Esophagus squamous epithelium (tissue), 5 donors: ENCODE results near the gene SLC6A17. TPM values are rescaled to one million over a fixed set of nuclear protein-coding genes. Genes with fewer than 3 reads are reported as not detected.
A peak's percentile ranks its signal among the peaks of the same experiment; 100 is the strongest.

Experiments used
- DNase-seq: peaks from one replicate; lab custom pipeline; 2025; lab: John Stamatoyannopoulos, UW
- H3K27ac ChIP-seq, 4 donors: fragments of 200-600 bp; sonication (generic); one replicate each; pipeline ENCODE4 v1.5.1; 2016 to 2019; ENCODE audit warnings: mild to moderate bottlenecking in 1 of 4
- H3K27me3 ChIP-seq, 4 donors: fragments of 200-600 bp; sonication (generic); 1 replicate in 3 of 4; 2 replicates in 1 of 4; pipeline versions ENCODE4 v1.5.1 to v1.6.0; 2017 to 2021; ENCODE audit warnings: antibody characterized with exemption in 1 of 4
- H3K36me3 ChIP-seq, 3 donors: fragments of 200-600 bp; sonication (generic); one replicate each; pipeline ENCODE4 v1.5.1; 2016 to 2019
- H3K4me1 ChIP-seq, 3 donors: fragments of 200-600 bp; sonication (generic); one replicate each; pipeline ENCODE4 v1.5.1; 2017 to 2019
- H3K4me3 ChIP-seq, 4 donors: fragments of 200-600 bp; sonication (generic); 1 replicate in 3 of 4; 2 replicates in 1 of 4; pipeline ENCODE4 v1.5.1; 2016 to 2019; ENCODE audit warnings: mild to moderate bottlenecking in 2 of 4, moderate library complexity in 1 of 4
- H3K9me3 ChIP-seq, 3 donors: fragments of 200-600 bp; sonication (generic); one replicate each; pipeline ENCODE4 v1.5.1; 2016 to 2019
- POLR2A ChIP-seq, 4 donors: fragments of 450-650 bp; IDR thresholded peaks; one replicate each; pipeline ENCODE4 v1.6.1; 2017; ENCODE audit warnings: antibody characterized with exemption in 4 of 4, mild to moderate bottlenecking in 4 of 4, moderate library complexity in 3 of 4
- WGBS, 2 donors: methylation state at CpG; one replicate each; pipeline ENCODE4 v1.1.5; 2018; 5-methylcytosine and 5-hydroxymethylcytosine counted together
- intact Hi-C: fragments of 100-400 bp; cut with DNase I; formaldehyde crosslinking; loops from one replicate; pipeline ENCODE4 v1.15.0; 2022
- total RNA-seq, 4 donors: library from RNA; depleted of rRNA; stranded (reverse); fragments of >200 nt; gene quantifications; one replicate each; pipeline ENCODE4 v1.1.0, GENCODE V29; 2016
- TF ChIP-seq, protein P1 (sequence below), 6 experiments: fragments of 450-650 bp in 4 of 6; fragments of 200-600 bp in 2 of 6; sonication (generic) in 2 of 6; IDR thresholded peaks; one replicate each; pipeline ENCODE4 v1.5.1; 2016 to 2019; ENCODE audit warnings: antibody characterized with exemption in 6 of 6, mild to moderate bottlenecking in 4 of 6, moderate library complexity in 4 of 6
- donor health status: DM: yes; HTN: yes; CAD: no.

SLC6A17 gene
- total RNA-seq, 4 donors from 2014 or later = 0.11 to 0.29 (median 0.23) TPM

DNA sequence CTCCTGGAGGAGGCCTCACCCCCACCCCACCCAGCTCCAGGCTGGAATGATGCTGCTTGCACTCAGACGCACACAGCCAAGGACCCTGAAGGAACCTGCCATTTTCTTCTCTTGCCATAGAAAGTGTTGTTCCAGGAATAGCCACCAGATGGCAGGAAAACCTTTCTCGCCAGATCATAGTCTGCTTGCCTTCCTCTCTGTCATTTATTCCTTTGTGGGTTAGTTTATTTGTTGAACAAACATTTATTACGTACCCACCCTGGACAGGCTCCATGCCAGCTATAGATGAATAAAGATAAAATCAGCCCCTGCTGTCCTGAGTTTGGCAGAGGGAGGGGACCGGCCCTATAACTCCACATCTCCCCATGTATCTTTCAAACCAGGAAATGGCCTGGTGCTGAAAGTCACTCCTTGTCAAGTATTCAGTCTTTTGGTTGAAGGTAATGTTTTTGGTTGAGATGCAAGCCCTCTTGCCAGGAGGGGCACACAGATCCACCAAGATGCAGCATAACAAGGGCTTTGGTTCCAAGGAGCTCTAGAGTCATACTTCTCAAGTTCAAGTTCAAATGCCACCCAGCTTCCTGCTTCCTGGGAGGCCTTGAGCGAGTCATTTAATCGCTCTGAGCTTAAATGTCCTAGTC lies 52.8 kb downstream of the SLC6A17 start:
- WGBS, 2 donors = 29 to 30% methylated on average over 6 of the region's 6 CpGs
- Histone ChIP-seq H3K4me3 (no peak overlapping the region), H3K27me3 (no peaks in the 10 kb centered on the region), H3K4me1 (peaks cover 0 to 7% (median 0%) of the 10 kb centered on the region in 3 donors), H3K27ac (no peak overlapping the region), H3K36me3 (no peaks in the 10 kb centered on the region), H3K9me3 (no peaks in the 10 kb centered on the region)
- intact Hi-C loops = loop anchor here (5.0 kb wide), 1 partner anchor 254 kb away; no protein-coding TSS in a partner anchor
- no peak for DNase-seq
- no peak for TF ChIP-seq POLR2A (IDR thresholded peaks at IDR 0.05)
- TF ChIP-seq, protein P1, sequence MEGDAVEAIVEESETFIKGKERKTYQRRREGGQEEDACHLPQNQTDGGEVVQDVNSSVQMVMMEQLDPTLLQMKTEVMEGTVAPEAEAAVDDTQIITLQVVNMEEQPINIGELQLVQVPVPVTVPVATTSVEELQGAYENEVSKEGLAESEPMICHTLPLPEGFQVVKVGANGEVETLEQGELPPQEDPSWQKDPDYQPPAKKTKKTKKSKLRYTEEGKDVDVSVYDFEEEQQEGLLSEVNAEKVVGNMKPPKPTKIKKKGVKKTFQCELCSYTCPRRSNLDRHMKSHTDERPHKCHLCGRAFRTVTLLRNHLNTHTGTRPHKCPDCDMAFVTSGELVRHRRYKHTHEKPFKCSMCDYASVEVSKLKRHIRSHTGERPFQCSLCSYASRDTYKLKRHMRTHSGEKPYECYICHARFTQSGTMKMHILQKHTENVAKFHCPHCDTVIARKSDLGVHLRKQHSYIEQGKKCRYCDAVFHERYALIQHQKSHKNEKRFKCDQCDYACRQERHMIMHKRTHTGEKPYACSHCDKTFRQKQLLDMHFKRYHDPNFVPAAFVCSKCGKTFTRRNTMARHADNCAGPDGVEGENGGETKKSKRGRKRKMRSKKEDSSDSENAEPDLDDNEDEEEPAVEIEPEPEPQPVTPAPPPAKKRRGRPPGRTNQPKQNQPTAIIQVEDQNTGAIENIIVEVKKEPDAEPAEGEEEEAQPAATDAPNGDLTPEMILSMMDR (IDR thresholded peaks at IDR 0.05) = peak; percentile 73 to 96 (median 86)

DNA sequence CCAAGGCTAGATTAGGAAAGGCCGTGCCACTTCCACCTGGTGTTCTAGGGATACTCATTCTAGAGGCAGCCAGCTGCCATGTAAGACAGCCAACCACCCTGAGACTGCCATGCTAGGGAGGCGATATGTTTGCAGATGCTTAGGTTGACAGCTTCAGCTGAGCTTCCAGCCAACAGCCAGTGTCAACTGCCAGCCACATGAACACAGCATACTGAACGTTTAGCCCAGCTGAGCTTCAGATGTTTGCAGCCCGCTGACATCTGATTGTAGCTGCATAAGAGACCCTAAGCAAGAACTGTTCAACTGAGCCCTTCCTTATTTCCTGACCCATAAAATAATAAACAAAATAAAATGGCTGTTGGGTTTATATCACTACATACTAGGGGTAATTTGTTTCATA lies 54.9 kb downstream of the SLC6A17 start:
- no peak overlapping the region for H3K4me3 ChIP-seq
- TF ChIP-seq POLR2A (IDR thresholded peaks at IDR 0.05) = no peak
- TF ChIP-seq, protein P1 (IDR thresholded peaks at IDR 0.05) = no peak
- DNase-seq = no peak
- H3K27me3 ChIP-seq = no peaks in the 10 kb centered on the region
- no peaks in the 10 kb centered on the region for H3K36me3 ChIP-seq
- WGBS, 2 donors = 58 to 85% methylated on average over 2 to 3 of the region's 4 CpGs
- peaks cover 5 to 21% (median 8%) of the 10 kb centered on the region in 3 donors for H3K4me1 ChIP-seq
- intact Hi-C loops = no loop called here
- no peaks in the 10 kb centered on the region for H3K9me3 ChIP-seq
- no peak overlapping the region for H3K27ac ChIP-seq

DNA sequence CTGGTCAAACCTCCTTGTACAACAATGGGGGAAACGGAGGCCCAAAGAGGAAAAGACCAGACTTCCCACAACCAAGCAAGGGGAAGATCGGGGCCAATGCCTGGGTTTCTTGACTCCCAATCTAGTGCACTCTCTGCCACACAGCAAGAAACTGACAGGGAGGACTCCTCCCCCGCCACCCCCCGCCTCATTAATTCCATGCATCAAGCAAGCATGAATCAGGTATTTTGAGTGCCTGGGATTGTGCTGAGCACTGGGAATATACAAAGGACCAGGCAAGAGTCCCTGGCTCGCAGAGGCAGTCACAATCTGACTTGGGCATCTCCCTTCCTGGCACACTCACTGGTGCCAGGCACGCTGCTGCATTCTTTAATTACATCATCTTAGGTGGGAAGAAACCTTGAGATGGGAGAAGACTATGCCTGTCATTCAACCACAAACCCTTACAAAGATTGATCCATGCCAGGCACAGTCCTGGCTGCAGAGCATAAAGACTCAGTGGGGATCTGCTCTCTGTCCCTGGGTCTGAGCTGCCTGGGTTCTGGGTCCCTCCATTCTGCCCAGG lies 55.4 kb downstream of the SLC6A17 start:
- no peak for TF ChIP-seq POLR2A (IDR thresholded peaks at IDR 0.05)
- Histone ChIP-seq H3K27me3 (peaks cover 0 to 3% (median 0%) of the 10 kb centered on the region in 4 donors), H3K4me3 (no peak overlapping the region), H3K9me3 (no peaks in the 10 kb centered on the region), H3K27ac (no peak overlapping the region), H3K36me3 (no peaks in the 10 kb centered on the region), H3K4me1 (peaks cover 5 to 25% (median 11%) of the 10 kb centered on the region in 3 donors)
- WGBS, 2 donors = 79 to 82% methylated on average over 3 to 6 of the region's 6 CpGs
- DNase-seq = no peak
- intact Hi-C loops = loop anchor here (2.0 kb wide), 1 partner anchor 107 kb away; no protein-coding TSS in a partner anchor

DNA sequence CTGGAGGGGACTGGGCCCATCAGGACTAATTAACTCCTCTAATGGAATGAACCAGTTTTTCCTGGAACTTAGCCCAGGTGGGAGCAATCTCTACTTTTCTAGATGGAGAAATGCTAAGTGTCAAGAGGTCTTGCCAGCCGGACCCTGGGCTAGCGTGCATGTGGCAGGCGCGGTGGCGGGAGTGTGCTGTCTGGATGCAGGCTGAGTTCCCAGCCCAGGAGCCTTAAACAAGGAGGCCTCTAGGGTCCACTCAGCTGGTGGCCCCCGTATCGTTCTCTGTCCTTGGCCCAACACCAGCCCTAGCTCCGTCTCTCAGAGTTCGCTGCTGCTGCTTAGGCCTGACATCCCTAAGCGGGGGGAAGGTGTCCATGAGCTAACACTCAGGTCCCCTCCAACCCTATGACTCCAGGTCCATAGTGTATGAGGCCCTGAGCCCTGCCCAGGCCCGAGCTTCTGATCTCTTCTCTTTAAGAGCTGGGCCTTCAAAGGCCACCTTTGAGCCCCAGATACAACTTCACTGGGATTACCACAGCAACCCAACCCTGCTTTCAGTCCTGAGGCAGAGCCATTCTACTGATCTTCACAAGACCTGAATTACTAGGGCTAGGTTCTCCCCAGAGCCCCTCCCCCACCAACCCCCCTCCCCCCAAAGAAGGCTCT lies 56.1 kb downstream of the SLC6A17 start:
- DNase-seq = no peak
- intact Hi-C loops = loop anchor here (2.0 kb wide), 1 partner anchor 106 kb away; no protein-coding TSS in a partner anchor

DNA sequence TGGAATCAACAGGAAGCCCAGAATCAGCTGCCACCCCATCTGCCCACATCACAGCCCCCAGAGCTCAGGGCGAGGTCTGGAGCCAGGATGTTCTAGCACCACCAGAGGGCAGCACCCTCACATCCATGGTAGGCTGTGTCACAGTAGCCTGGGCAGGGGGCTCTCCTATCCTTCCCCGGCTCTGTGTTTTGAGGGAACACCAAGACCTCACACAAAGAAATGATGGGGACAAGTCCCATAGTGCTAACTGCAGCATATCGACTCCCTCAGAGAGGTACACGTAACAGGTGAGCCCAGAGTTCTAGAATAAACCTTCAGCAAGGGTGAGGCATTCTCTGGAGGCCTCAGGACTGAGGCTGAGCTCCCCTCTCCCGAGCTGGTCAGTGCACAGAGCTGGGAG lies 57.5 kb downstream of the SLC6A17 start:
- no peak for DNase-seq
- Histone ChIP-seq H3K27me3 (peaks cover 0 to 16% (median 0%) of the 10 kb centered on the region in 4 donors), H3K9me3 (no peaks in the 10 kb centered on the region), H3K36me3 (no peaks in the 10 kb centered on the region), H3K27ac (no peak overlapping the region), H3K4me1 (peaks cover 18 to 45% (median 28%) of the 10 kb centered on the region in 3 donors), H3K4me3 (no peak overlapping the region)
- WGBS, 2 donors = 29 to 41% methylated on average over 4 to 5 of the region's 5 CpGs
- intact Hi-C loops = loop anchor here (2.0 kb wide), 1 partner anchor 105 kb away; no protein-coding TSS in a partner anchor
- TF ChIP-seq, protein P1 (IDR thresholded peaks at IDR 0.05) = peak; percentile 73 to 89 (median 88)
- TF ChIP-seq POLR2A (IDR thresholded peaks at IDR 0.05) = no peak

More for the DNA sequence above, 56.1 kb downstream of the SLC6A17 start:
- Histone ChIP-seq H3K4me3 (no peak overlapping the region), H3K36me3 (no peaks in the 10 kb centered on the region), H3K27me3 (peaks cover 0 to 10% (median 0%) of the 10 kb centered on the region in 4 donors), H3K4me1 (peaks cover 7 to 32% (median 18%) of the 10 kb centered on the region in 3 donors), H3K9me3 (no peaks in the 10 kb centered on the region), H3K27ac (no peak overlapping the region)
- 82 to 89% methylated on average over 3 to 10 of the region's 11 CpGs for WGBS, 2 donors
- TF ChIP-seq, protein P1 (IDR thresholded peaks at IDR 0.05) = no peak
- TF ChIP-seq POLR2A (IDR thresholded peaks at IDR 0.05) = no peak
